Measurements from ENCODE around the gene GPC6.

GRCh38 chr13:93689333-93689732 is 462.7 kb downstream of the GPC6 start:
- TF ChIP-seq, protein P1, sequence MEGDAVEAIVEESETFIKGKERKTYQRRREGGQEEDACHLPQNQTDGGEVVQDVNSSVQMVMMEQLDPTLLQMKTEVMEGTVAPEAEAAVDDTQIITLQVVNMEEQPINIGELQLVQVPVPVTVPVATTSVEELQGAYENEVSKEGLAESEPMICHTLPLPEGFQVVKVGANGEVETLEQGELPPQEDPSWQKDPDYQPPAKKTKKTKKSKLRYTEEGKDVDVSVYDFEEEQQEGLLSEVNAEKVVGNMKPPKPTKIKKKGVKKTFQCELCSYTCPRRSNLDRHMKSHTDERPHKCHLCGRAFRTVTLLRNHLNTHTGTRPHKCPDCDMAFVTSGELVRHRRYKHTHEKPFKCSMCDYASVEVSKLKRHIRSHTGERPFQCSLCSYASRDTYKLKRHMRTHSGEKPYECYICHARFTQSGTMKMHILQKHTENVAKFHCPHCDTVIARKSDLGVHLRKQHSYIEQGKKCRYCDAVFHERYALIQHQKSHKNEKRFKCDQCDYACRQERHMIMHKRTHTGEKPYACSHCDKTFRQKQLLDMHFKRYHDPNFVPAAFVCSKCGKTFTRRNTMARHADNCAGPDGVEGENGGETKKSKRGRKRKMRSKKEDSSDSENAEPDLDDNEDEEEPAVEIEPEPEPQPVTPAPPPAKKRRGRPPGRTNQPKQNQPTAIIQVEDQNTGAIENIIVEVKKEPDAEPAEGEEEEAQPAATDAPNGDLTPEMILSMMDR (IDR thresholded peaks at IDR 0.05; ENCODE audit: extremely low read depth in 1 of 2, insufficient read depth in 1 of 2, low read depth in 1 of 2, low read length in 2 of 2), result no peak
- TF ChIP-seq EZH2 (IDR thresholded peaks at IDR 0.05; ENCODE audit: borderline replicate concordance, low read depth, low read length, severe bottlenecking) (no peak), POLR2AphosphoS5 (IDR thresholded peaks at IDR 0.05; ENCODE audit: insufficient read depth, low read depth, low read length) (no peak), POLR2A (IDR thresholded peaks at IDR 0.05; ENCODE audit: low read depth, low read length) (no peak), GATA2 (IDR thresholded peaks at IDR 0.05; ENCODE audit: insufficient read depth, insufficient read length, low read depth, low read length) (no peak), JUN (IDR thresholded peaks at IDR 0.05; ENCODE audit: borderline replicate concordance, insufficient read depth, insufficient read length, low read depth) (no peak), MYC (IDR thresholded peaks at IDR 0.05; ENCODE audit: low read depth, low read length) (no peak)
- TF ChIP-seq, protein P2, sequence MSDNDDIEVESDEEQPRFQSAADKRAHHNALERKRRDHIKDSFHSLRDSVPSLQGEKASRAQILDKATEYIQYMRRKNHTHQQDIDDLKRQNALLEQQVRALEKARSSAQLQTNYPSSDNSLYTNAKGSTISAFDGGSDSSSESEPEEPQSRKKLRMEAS (IDR thresholded peaks at IDR 0.05; ENCODE audit: insufficient read depth, insufficient read length), result no peak

Data from endothelial cell of umbilical vein (primary cell).